ENCODE measurements around the gene SLC46A1.

Gene SLC46A1

GRCh38 chr17:28416703-28417311 is 10.8 kb upstream of the SLC46A1 start:
- Mint-ChIP-seq H3K27ac (no peak overlapping the region), H3K27me3 (ENCODE audit: low read depth) (peaks cover 24% of the 10 kb centered on the region), H3K4me1 (no peaks in the 10 kb centered on the region), H3K36me3 (ENCODE audit: low read depth) (no peaks in the 10 kb centered on the region), H3K9me3 (no peaks in the 10 kb centered on the region), H3K4me3 (no peak overlapping the region)
- peak; percentile 40 to 60 (median 42) for TF ChIP-seq CTCF (IDR thresholded peaks at IDR 0.05; ENCODE audit: unreplicated experiment in 3 of 3)

- no peak overlapping the region for H3K27ac Mint-ChIP-seq
- no peaks in the 10 kb centered on the region for H3K36me3 Mint-ChIP-seq (ENCODE audit: low read depth)
- no peaks in the 10 kb centered on the region for H3K9me3 Mint-ChIP-seq
- H3K4me3 Mint-ChIP-seq: no peak overlapping the region
- peaks cover 27% of the 10 kb centered on the region for H3K27me3 Mint-ChIP-seq (ENCODE audit: low read depth)
- no peak for TF ChIP-seq CTCF (IDR thresholded peaks at IDR 0.05; ENCODE audit: unreplicated experiment in 3 of 3)
- H3K4me1 Mint-ChIP-seq: no peaks in the 10 kb centered on the region
Observed at GRCh38 chr17:28415886-28416285, 9.9 kb upstream of the SLC46A1 start.

GRCh38 chr17:28413804-28414203 is 7.8 kb upstream of the SLC46A1 start:
- Mint-ChIP-seq H3K27ac (no peak overlapping the region), H3K4me3 (no peak overlapping the region), H3K27me3 (ENCODE audit: low read depth) (peaks cover 35% of the 10 kb centered on the region), H3K36me3 (ENCODE audit: low read depth) (no peaks in the 10 kb centered on the region), H3K9me3 (no peaks in the 10 kb centered on the region), H3K4me1 (no peaks in the 10 kb centered on the region)
- no peak for TF ChIP-seq CTCF (IDR thresholded peaks at IDR 0.05; ENCODE audit: unreplicated experiment in 3 of 3)

- TF ChIP-seq CTCF (IDR thresholded peaks at IDR 0.05; ENCODE audit: unreplicated experiment in 3 of 3): no peak
- Mint-ChIP-seq H3K4me3 (no peak overlapping the region), H3K36me3 (ENCODE audit: low read depth) (no peaks in the 10 kb centered on the region)
Observed at GRCh38 chr17:28412099-28412498, 6.1 kb upstream of the SLC46A1 start.

GRCh38 chr17:28407974-28408306 is 1.9 kb upstream of the SLC46A1 start:
- Mint-ChIP-seq H3K4me3 (peak overlapping the region; percentile 46 to 70 (median 50)), H3K36me3 (ENCODE audit: low read depth) (peaks cover 4% of the 10 kb centered on the region), H3K4me1 (peaks cover 5% of the 10 kb centered on the region), H3K9me3 (no peaks in the 10 kb centered on the region), H3K27me3 (ENCODE audit: low read depth) (peaks cover 16% of the 10 kb centered on the region), H3K27ac (peak overlapping the region in 1 of 3 experiments; percentile 16)
- TF ChIP-seq CTCF (IDR thresholded peaks at IDR 0.05; ENCODE audit: unreplicated experiment in 3 of 3): no peak

More at GRCh38 chr17:28412099-28412498, 6.1 kb upstream of the SLC46A1 start:
- no peak overlapping the region for H3K27ac Mint-ChIP-seq
- no peaks in the 10 kb centered on the region for H3K9me3 Mint-ChIP-seq
- H3K4me1 Mint-ChIP-seq: no peaks in the 10 kb centered on the region
- peaks cover 35% of the 10 kb centered on the region for H3K27me3 Mint-ChIP-seq (ENCODE audit: low read depth)

Measured in nephron (organoid).